GM18499 (cell line): ENCODE results near the gene CADPS.

Experiments
- ATAC-seq: cut with Tn5 transposase; IDR thresholded peaks from one replicate; pipeline ENCODE4 v1.9.1; 2021; ENCODE audit warnings: moderate number of reproducible peaks; ENCODE audit not compliant: insufficient read depth, unreplicated experiment

CADPS gene

GRCh38 chr3:62404321-62404720 lies 470.9 kb downstream of the CADPS start:
- ATAC-seq = no peak

- no peak for ATAC-seq
These were observed 471.5 kb downstream of the CADPS start for GRCh38 chr3:62403765-62404164.

- no peak for ATAC-seq
These were observed 482.5 kb downstream of the CADPS start for GRCh38 chr3:62392626-62393292.

DNA sequence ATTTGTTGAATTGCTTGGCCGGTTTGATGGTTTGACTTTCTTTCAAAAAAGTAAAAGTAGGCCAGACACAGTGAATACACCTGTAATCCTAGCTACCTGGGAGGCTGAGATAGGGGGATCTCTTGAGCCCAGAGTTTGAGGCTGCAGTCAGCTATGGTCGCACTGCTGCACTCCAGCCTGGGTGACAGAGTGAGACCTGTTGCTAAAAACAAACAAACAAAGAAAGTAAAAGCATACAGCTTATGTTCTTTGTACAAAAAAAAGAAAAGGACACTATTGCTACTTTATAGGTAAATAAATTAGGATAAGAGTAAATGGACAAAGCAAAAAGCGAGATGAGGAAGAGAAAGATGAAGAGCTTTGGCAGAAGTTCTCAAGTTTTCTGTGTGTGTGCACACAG lies 488.0 kb downstream of the CADPS start:
- ATAC-seq = no peak

GRCh38 chr3:62379321-62379798 lies 495.9 kb downstream of the CADPS start:
- ATAC-seq = no peak

DNA sequence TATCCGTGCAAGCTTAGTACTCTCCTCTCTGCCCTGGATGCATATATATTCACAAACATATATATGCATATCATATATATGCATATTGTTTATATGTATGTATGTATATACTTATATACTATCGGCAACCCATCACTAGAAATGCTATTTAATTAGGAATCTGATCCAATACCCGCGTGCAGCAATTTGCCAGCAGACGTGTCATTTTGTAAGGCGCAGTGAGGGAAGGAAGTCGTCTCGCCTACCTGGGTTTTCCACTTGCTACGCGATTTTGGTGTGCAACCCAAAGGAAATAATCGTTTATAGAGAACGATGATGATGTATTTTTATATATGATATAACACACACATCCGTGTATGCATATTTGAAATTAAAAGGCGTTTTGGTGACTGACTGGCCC lies 496.3 kb downstream of the CADPS start:
- no peak for ATAC-seq

DNA sequence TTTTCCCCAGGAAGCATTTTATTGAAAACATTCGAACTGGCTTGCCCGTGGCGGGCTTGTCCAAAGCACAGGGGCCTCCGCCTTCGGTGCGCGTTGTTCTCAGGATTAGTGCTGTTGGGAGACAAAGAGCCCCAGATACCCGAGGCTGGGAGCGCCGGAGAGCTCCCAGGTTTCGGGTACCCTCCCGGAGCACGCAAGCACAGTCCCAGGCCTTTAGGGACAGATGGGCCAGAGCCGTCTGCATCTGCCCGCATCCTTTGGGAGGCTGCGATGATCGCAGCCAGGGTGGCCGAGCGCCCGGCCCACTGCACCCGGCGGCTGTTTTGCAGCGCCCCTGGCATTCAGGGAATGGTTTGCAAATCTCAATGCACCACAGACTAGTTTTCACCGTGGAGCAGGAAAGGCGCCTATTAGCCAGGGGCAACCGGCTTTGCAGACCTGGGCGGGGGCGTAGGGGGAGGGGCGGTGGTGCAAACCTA lies 496.9 kb downstream of the CADPS start:
- no peak for ATAC-seq

GRCh38 chr3:62376906-62377877 lies 498.0 kb downstream of the CADPS start:
- no peak for ATAC-seq

- ATAC-seq = no peak
These were observed 498.8 kb downstream of the CADPS start for GRCh38 chr3:62376454-62376720.

DNA sequence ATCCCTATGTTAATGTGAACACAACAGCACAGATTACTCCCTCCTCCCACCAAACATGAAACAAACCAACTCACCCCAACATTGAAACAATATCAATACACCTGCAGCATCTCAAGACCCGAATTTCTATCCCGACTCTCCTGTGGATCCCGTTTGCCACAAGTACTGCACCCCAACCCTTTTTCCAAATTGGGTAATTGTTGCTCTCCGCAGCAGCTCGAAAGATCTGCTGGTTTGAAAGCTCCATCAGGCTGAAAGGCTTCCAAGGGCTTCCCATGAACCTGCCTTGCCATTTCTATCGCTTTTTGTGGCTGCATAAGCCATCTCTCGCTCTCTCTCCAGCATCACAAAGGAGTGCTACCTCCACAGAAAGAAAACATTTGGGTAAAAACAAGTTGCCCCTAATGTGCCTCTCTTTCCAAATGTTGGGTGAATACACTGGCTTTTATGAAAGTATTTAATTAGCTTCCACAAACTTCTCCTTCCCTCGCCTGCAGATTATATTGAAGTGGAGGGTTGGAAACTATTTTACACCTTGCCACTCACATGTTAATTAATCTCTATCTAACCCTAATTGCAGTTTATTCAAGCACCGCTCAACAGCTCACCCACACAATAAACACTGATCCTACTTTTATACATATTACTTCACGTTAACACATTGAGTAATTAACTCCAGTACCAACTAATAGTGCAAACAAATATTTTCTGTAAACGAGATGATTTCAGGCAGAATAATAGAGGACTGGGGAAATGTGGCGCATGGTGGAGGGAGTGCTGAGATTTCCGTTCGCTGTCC lies 499.4 kb downstream of the CADPS start:
- no peak for ATAC-seq

GRCh38 chr3:62374341-62375218 lies 500.6 kb downstream of the CADPS start:
- no peak for ATAC-seq

DNA sequence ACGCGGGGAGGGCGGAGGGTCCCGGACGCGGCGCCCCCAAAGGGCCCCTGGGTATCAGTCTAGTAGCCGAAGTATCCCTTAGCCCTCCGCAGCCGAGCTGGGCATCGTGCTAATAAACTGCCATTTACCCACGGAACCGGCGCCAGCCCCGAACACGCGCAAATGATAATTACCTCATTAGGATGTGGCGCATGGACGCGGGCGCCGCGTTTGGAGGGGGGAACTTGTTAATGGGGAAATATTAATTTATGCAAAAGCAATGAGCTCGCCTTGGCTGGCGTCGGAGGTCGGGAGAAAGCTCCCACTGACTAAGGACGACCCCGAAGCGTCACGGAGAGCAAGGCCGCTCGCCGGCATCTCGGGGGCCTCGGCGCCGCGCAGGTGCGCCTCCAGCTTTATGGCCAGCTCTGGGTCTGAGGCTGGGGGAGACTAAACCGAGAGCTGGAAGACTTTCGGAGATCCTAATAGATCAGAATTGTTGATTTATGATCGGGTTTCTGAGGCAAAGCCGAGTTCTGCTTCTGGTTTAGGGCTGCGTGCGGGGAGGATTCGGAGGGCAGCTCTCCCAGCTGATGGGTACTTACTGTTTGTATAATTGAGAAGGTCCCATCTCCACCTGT lies 501.4 kb downstream of the CADPS start:
- no peak for ATAC-seq

DNA sequence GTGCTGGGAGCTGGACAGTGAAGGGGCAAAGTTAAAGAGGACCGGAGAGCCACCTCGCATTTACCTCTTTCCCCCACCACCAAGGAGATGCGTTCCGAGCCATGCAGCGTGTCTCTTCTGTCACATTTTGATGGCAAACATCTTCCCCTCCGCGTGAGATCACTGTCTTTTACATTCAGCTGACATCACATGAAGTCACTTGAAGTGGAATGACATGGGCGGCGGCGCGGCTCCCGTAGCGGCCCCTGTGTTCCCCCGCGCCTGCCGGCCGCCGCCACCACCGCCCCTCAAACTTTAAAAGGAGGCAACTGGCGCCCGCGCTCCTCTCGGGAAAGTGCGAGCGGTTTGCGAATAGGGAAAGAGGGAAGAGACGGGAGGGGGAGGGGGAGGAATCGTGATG lies 502.0 kb downstream of the CADPS start, which contains the start of gene FEZF2:
Gene FEZF2 (minus strand): TSS at position 336 of the 400 bp plus-strand sequence. CDS start 682 bp downstream, outside the sequence.
- ATAC-seq = no peak

DNA sequence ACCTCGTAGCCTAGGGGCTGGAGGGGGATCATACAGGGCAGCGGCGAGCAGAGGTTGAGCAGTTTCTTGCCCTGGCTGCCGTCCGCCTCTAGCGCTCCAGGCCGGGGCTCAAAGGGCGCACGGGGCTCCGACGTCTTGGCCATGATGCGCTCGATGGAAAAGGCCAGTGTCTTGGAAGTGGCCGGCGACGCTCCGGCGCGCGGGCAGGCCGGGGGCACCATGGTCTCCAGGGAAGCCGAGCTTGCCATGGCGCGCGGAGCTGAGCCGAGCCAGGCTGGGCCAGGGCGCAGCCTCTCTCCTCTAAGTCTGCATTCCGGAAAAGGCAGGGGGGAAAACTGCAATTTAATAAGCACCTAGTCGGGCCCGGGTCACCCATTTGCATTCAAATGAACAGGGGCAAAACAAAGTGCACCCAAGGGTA lies 502.6 kb downstream of the CADPS start:
- ATAC-seq = no peak

DNA sequence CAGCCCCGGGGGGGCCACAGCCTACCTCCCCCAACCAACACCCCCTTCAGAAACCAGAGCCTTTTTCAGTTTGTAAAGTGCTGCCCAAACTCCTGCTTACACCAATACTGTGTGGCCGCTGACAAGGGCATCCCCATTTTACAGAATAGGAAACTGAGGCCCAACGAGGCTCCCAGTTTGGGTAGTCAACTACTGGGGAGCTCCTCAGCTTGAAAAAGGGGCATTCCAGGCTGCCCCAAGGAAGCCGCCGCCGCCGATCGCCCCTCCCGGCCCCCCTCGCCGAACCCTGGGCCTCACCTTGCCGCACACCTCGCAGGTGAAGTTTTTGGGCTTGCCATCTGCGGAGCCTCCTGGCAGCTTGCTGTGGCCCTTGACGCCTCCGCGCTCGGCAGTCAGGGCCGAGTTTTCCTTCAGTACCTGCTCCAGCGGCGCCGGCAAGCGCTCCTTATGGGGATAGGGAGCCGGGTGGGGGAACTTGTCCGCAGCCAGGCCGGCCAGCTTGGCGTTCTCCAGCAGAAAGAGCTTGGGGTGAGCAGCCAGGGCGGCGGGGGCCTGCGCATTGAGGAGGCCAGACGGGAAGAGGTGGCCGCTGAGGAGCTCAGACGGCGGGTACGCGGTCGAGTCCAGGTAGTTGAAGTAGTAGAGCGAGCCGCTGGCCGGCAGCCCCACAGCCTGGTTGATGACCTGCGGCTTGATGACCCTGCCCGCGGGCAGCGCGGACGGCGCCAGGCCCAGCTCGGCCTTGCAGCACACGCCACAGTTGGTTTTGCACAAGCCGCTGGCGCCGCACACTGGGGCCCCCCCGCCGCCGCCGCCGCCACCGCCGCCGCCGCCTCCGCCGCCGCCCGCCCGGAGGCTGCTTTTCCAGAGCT lies 503.3 kb downstream of the CADPS start:
- no peak for ATAC-seq

DNA sequence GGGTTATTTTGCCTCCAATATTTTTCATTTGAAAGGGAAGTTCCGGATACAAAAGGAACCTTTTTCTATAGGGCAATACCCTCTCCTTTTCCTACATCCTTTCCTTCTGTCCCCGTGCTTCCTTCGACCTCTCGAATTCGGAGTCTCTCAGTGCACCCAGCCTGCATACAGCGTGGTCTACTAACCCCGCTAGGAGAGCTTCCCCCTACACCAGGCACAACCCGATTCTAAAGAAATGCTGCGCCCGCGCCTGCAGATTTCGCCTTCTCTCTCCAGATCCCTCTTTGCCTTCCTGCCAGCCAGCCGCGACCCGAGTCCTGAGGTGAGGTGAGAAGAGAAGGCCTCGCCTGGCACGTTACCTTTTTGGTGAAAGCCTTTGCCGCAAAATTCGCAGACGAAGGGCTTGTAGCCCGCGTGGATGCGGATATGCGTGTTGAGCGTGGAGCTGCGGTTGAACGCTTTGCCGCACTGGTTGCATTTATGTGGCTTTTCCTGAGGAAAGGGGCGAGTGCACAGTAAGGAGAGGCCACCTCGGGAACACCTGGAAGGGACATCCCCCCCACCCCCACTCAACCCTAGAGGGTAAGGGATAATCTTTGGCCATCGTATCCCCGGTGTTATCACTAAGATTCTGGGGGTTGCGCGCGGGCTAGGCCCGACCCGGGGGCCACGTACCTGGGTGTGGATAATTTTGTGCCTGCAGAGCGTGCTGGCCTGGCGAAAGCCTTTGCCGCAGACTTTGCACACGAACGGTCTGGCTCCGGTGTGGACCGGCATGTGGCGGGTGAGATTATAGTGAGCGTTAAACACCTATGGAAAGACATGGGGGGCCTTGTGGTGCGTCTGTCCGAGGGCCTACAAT lies 504.1 kb downstream of the CADPS start:
- no peak for ATAC-seq

- no peak for ATAC-seq
These were observed 504.9 kb downstream of the CADPS start for GRCh38 chr3:62370112-62370857.
